DOHH2 (cell line): ENCODE measurements around the gene CTPS1.

Experiments
- H3F3A ChIP-seq: fragments of 200-600 bp; sonication (generic), shearing (Covaris generic); 2 replicates; pipeline ENCODE4 v1.6.0; 2016; ENCODE audit warnings: antibody characterized with exemption, mild to moderate bottlenecking; ENCODE audit not compliant: control insufficient read depth, insufficient read depth
- H3K27ac ChIP-seq: fragments of 200-600 bp; sonication (generic); 2 replicates; pipeline ENCODE4 v1.5.1; 2014; ENCODE audit warnings: low read depth, mild to moderate bottlenecking, low read length, moderate library complexity
- H3K27me3 ChIP-seq: fragments of 200-600 bp; sonication (generic); 2 replicates; pipeline ENCODE4 v1.6.1; 2014; ENCODE audit warnings: mild to moderate bottlenecking, low read length, mixed read lengths; ENCODE audit not compliant: control insufficient read depth
- H3K36me3 ChIP-seq: fragments of 200-600 bp; sonication (generic); 2 replicates; pipeline ENCODE4 v1.6.1; 2014; ENCODE audit warnings: mild to moderate bottlenecking, low read length, moderate library complexity, mixed read lengths; ENCODE audit not compliant: control insufficient read depth
- H3K4me1 ChIP-seq: fragments of 200-600 bp; sonication (generic); 2 replicates; pipeline ENCODE4 v1.6.1; 2014; ENCODE audit warnings: mild to moderate bottlenecking, low read length, mixed read lengths; ENCODE audit not compliant: control insufficient read depth
- H3K4me2 ChIP-seq: fragments of 200-600 bp; sonication (generic); 2 replicates; pipeline ENCODE4 v1.6.0; 2014; ENCODE audit warnings: mild to moderate bottlenecking, low read length, moderate library complexity
- H3K4me3 ChIP-seq: fragments of 200-600 bp; sonication (generic); 2 replicates; pipeline ENCODE4 v1.5.1; 2014; ENCODE audit warnings: mild to moderate bottlenecking, low read length, mixed read lengths
- H3K79me2 ChIP-seq: fragments of 200-600 bp; sonication (generic); 2 replicates; pipeline ENCODE4 v1.6.1; 2014; ENCODE audit warnings: mild to moderate bottlenecking, low read length, mixed read lengths; ENCODE audit not compliant: control insufficient read depth
- H3K9me2 ChIP-seq: fragments of 200-600 bp; sonication (generic); replicated peaks from 2 replicates; pipeline ENCODE4 v1.6.1; 2014; ENCODE audit warnings: mild to moderate bottlenecking, low read length, mixed read lengths; ENCODE audit not compliant: control insufficient read depth
- H3K9me3 ChIP-seq: fragments of 200-600 bp; sonication (generic); 2 replicates; pipeline ENCODE4 v1.6.1; 2014; ENCODE audit warnings: antibody characterized with exemption, low read length, mixed read lengths; ENCODE audit not compliant: control insufficient read depth, insufficient read depth
- H4K20me1 ChIP-seq: fragments of 200-600 bp; sonication (generic); 2 replicates; pipeline ENCODE4 v1.6.0; 2014; ENCODE audit warnings: low read depth, mild to moderate bottlenecking, antibody characterized with exemption, low read length, moderate library complexity; ENCODE audit not compliant: control insufficient read depth, insufficient read depth
- CTCF ChIP-seq: fragments of 200-600 bp; sonication (generic); IDR thresholded peaks from one replicate; pipeline ENCODE4 v1.5.1; 2014; ENCODE audit warnings: antibody characterized with exemption, mild to moderate bottlenecking, low read depth, low read length; ENCODE audit not compliant: poor library complexity, severe bottlenecking
- EZH2phosphoT487 ChIP-seq: fragments of 200-600 bp; sonication (generic); IDR thresholded peaks from 2 replicates; pipeline ENCODE4 v1.6.1; 2017; ENCODE audit warnings: borderline replicate concordance, mild to moderate bottlenecking, antibody characterized with exemption, low read length, moderate library complexity, mixed read lengths

The CTPS1 gene

GRCh38 chr1:41032147-41032546, 52.7 kb downstream of the CTPS1 start:
- peaks cover 88% of the 10 kb centered on the region for H3K36me3 ChIP-seq
- H3K79me2 ChIP-seq = no peaks in the 10 kb centered on the region
- no peak overlapping the region for H3K27ac ChIP-seq
- no peaks in the 10 kb centered on the region for H3K9me2 ChIP-seq
- no peaks in the 10 kb centered on the region for H3F3A ChIP-seq
- H4K20me1 ChIP-seq = no peaks in the 10 kb centered on the region; the same call in 1 of the 2 replicates
- no peaks in the 10 kb centered on the region for H3K4me1 ChIP-seq
- TF ChIP-seq CTCF = no peak
- TF ChIP-seq EZH2phosphoT487 = no peak
- no peaks in the 10 kb centered on the region for H3K9me3 ChIP-seq
- H3K4me3 ChIP-seq = no peak overlapping the region
- no peak overlapping the region for H3K4me2 ChIP-seq
- no peaks in the 10 kb centered on the region for H3K27me3 ChIP-seq

- Histone ChIP-seq H3K27me3 (no peaks in the 10 kb centered on the region), H3K4me1 (no peaks in the 10 kb centered on the region), H3K9me2 (no peaks in the 10 kb centered on the region), H3F3A (no peaks in the 10 kb centered on the region), H3K9me3 (no peaks in the 10 kb centered on the region), H3K79me2 (no peaks in the 10 kb centered on the region), H3K4me3 (no peak overlapping the region), H3K4me2 (no peak overlapping the region), H4K20me1 (no peaks in the 10 kb centered on the region; the same call in 1 of the 2 replicates), H3K36me3 (peaks cover 88% of the 10 kb centered on the region), H3K27ac (no peak overlapping the region)
- TF ChIP-seq CTCF (no peak), EZH2phosphoT487 (no peak)
Measured at GRCh38 chr1:41033272-41033671, 53.8 kb downstream of the CTPS1 start.

- Histone ChIP-seq H4K20me1 (no peaks in the 10 kb centered on the region), H3K4me1 (no peaks in the 10 kb centered on the region), H3K4me3 (no peak overlapping the region), H3K79me2 (no peaks in the 10 kb centered on the region), H3K36me3 (peaks cover 77% of the 10 kb centered on the region), H3K4me2 (no peak overlapping the region), H3K9me3 (no peaks in the 10 kb centered on the region), H3K9me2 (no peaks in the 10 kb centered on the region), H3K27me3 (no peaks in the 10 kb centered on the region), H3F3A (no peaks in the 10 kb centered on the region), H3K27ac (no peak overlapping the region)
- no peak for TF ChIP-seq CTCF
- no peak for TF ChIP-seq EZH2phosphoT487
Measured at GRCh38 chr1:41037116-41037903, 57.8 kb downstream of the CTPS1 start.
